Measurements from ENCODE around the gene MRM2. TPM values are rescaled to one million over a fixed set of nuclear protein-coding genes. Genes with fewer than 3 reads are reported as not detected.
A peak's percentile ranks its signal among the peaks of the same experiment; 100 is the strongest.

MRM2 gene
- total RNA-seq, 1 experiment from 2014 or later: 38.9 TPM

GRCh38 chr7:2247141-2247995, 5.4 kb upstream of the MRM2 start:
- H3K27ac Mint-ChIP-seq: no peak overlapping the region
- peak; percentile 76 for TF ChIP-seq CTCF (IDR thresholded peaks at IDR 0.05)
- peak; percentile 44; the same call in 1 of the 2 replicates for TF ChIP-seq HMGXB4 (CRISPR knock-in tag; IDR thresholded peaks at IDR 0.05)
- no peak for TF ChIP-seq ZNF416 (CRISPR knock-in tag; IDR thresholded peaks at IDR 0.05)
- no peak for TF ChIP-seq ZNF671 (CRISPR knock-in tag; IDR thresholded peaks at IDR 0.05)
- no peak overlapping the region for H3K4me3 Mint-ChIP-seq
- no peaks in the 10 kb centered on the region for H3K9me3 Mint-ChIP-seq
- ATAC-seq: peak; percentile 91
- H3K4me1 Mint-ChIP-seq: peaks cover 13% of the 10 kb centered on the region
- POLR2A ChIA-PET: no interaction called here
- peak; percentile 84 for DNase-seq (ENCODE audit: low spot score)
- H3K27me3 Mint-ChIP-seq (ENCODE audit: low read depth): no peaks in the 10 kb centered on the region
- H3K36me3 Mint-ChIP-seq: peaks cover 19% of the 10 kb centered on the region
- CTCF ChIA-PET: interaction anchor here (0.9 to 2.1 kb wide), 2 partner anchors 90 to 101 kb away, joined by 5 to 23 read pairs; no protein-coding TSS in a partner anchor

- POLR2A ChIA-PET: interaction anchor here (0.6 kb wide), 1 partner anchor 75 kb away, joined by 3 read pairs; no protein-coding TSS in a partner anchor
- DNase-seq (ENCODE audit: low spot score) (no peak), ATAC-seq (no peak)
- CTCF ChIA-PET: interaction anchor here (1.3 to 2.2 kb wide), 2 partner anchors 75 to 102 kb away, joined by 4 to 8 read pairs; no protein-coding TSS in a partner anchor
- Mint-ChIP-seq H3K36me3 (peaks cover 15% of the 10 kb centered on the region), H3K9me3 (no peaks in the 10 kb centered on the region), H3K27ac (peak overlapping the region; percentile 62), H3K4me1 (peaks cover 13% of the 10 kb centered on the region), H3K27me3 (ENCODE audit: low read depth) (no peaks in the 10 kb centered on the region), H3K4me3 (no peak overlapping the region)
- TF ChIP-seq SOX15 (CRISPR knock-in tag; IDR thresholded peaks at IDR 0.05): no peak
- TF ChIP-seq ZNF425 (CRISPR knock-in tag; conservative IDR thresholded peaks at IDR 0.05): no peak
- TF ChIP-seq SMAD4 (CRISPR knock-in tag; IDR thresholded peaks at IDR 0.05): no peak
- TF ChIP-seq ZSCAN18 (CRISPR knock-in tag; IDR thresholded peaks at IDR 0.05): no peak
- no peak for TF ChIP-seq JAZF1 (CRISPR knock-in tag; IDR thresholded peaks at IDR 0.05)
These were observed 4.1 kb upstream of the MRM2 start for GRCh38 chr7:2245883-2246675.

- TF ChIP-seq IRF1 (CRISPR knock-in tag; IDR thresholded peaks at IDR 0.05) (no peak), NFATC4 (CRISPR knock-in tag; IDR thresholded peaks at IDR 0.05) (no peak), GTF2I (CRISPR knock-in tag; conservative IDR thresholded peaks at IDR 0.05) (no peak), AFF4 (CRISPR knock-in tag; IDR thresholded peaks at IDR 0.05; ENCODE audit: borderline replicate concordance) (no peak)
- ChIA-PET CTCF (interaction anchor here (0.9 to 2.2 kb wide), 2 partner anchors 30 to 103 kb away, joined by 3 to 8 read pairs; no protein-coding TSS in a partner anchor), POLR2A (no interaction called here)
- Mint-ChIP-seq H3K36me3 (peaks cover 9% of the 10 kb centered on the region; the same call in 1 of the 2 replicates), H3K27me3 (ENCODE audit: low read depth) (no peaks in the 10 kb centered on the region), H3K4me3 (no peak overlapping the region), H3K27ac (no peak overlapping the region), H3K9me3 (no peaks in the 10 kb centered on the region), H3K4me1 (peaks cover 13% of the 10 kb centered on the region)
- no peak for ATAC-seq
- no peak for DNase-seq (ENCODE audit: low spot score)
These were observed 2.5 kb upstream of the MRM2 start for GRCh38 chr7:2244404-2244995.

Measured in WTC11 (cell line).